Testis (tissue), 2 donors: Measurements from ENCODE around the gene MED27.

Source experiments
- CTCF ChIP-seq, 3 experiments: fragments of 450-650 bp in 2 of 3; fragments of 200-600 bp in 1 of 3; sonication (generic) in 1 of 3; IDR thresholded peaks; one replicate each; pipeline ENCODE4 v1.5.1; 2016 to 2019; ENCODE audit warnings: antibody characterized with exemption in 3 of 3, mild to moderate bottlenecking in 2 of 3, moderate library complexity in 1 of 3
- POLR2A ChIP-seq: fragments of 450-650 bp; IDR thresholded peaks from one replicate; pipeline ENCODE4 v1.6.1; 2017; ENCODE audit warnings: antibody characterized with exemption, mild to moderate bottlenecking, moderate library complexity

GRCh38 chr9:132007371-132008025 lies 72.2 kb downstream of the MED27 start:
- TF ChIP-seq CTCF (IDR thresholded peaks at IDR 0.05) (no peak), POLR2A (no peak)
